Adipocyte (in vitro differentiated cells): ENCODE data around the gene NANOS3.
A peak's percentile ranks its signal among the peaks of the same experiment; 100 is the strongest.

Experiments
- DNase-seq: peaks from one replicate; pipeline ENCODE4 v3.0.0-alpha.2; 2015; ENCODE audit warnings: low read depth
- H3K27me3 ChIP-seq: replicated peaks from 2 replicates; pipeline ENCODE4 v1.7.0; 2013; ENCODE audit warnings: mild to moderate bottlenecking, low read length, moderate library complexity; ENCODE audit not compliant: control insufficient read depth, insufficient read depth
- H3K36me3 ChIP-seq: 2 replicates; pipeline ENCODE4 v1.7.0; 2013; ENCODE audit warnings: low read length, mild to moderate bottlenecking, moderate library complexity; ENCODE audit not compliant: control insufficient read depth, insufficient read depth, severe bottlenecking
- H3K4me1 ChIP-seq: 2 replicates; pipeline ENCODE4 v1.7.0; 2013; ENCODE audit warnings: mild to moderate bottlenecking, low read length, moderate library complexity; ENCODE audit not compliant: control insufficient read depth, insufficient read depth
- H3K4me3 ChIP-seq: 2 replicates; pipeline ENCODE4 v1.7.0; 2013; ENCODE audit warnings: mild to moderate bottlenecking, low read length, moderate library complexity
- H3K9ac ChIP-seq: 2 replicates; pipeline ENCODE4 v1.7.0; 2013; ENCODE audit warnings: mild to moderate bottlenecking, low read length, moderate library complexity
- H3K9me3 ChIP-seq: 2 replicates; pipeline ENCODE4 v1.7.0; 2013; ENCODE audit warnings: mild to moderate bottlenecking, low read length, moderate library complexity; ENCODE audit not compliant: control insufficient read depth

The NANOS3 gene

GRCh38 chr19:13899912-13900584, 23.1 kb downstream of the NANOS3 start:
- Histone ChIP-seq H3K4me1 (no peaks in the 10 kb centered on the region), H3K4me3 (no peak overlapping the region), H3K36me3 (no peaks in the 10 kb centered on the region), H3K9me3 (no peaks in the 10 kb centered on the region), H3K27me3 (no peaks in the 10 kb centered on the region), H3K9ac (no peak overlapping the region)
- DNase-seq, result peak; percentile 13

- DNase-seq, result peak; percentile 26
- Histone ChIP-seq H3K4me1 (peaks cover 9% of the 10 kb centered on the region), H3K9ac (no peak overlapping the region), H3K27me3 (no peaks in the 10 kb centered on the region), H3K9me3 (no peaks in the 10 kb centered on the region), H3K36me3 (no peaks in the 10 kb centered on the region), H3K4me3 (no peak overlapping the region)
Measured at GRCh38 chr19:13902993-13903555, 26.1 kb downstream of the NANOS3 start.

GRCh38 chr19:13905634-13906520, 28.9 kb downstream of the NANOS3 start, which contains the start of the genes BRME1 and CC2D1A:
BRME1 (minus strand) TSS chr19:13906117; CDS start chr19:13904892, 1,225 bp downstream.
CC2D1A (plus strand) TSS chr19:13906201; CDS start chr19:13906442, 241 bp downstream.
- peak; percentile 96 for DNase-seq
- Histone ChIP-seq H3K9me3 (no peaks in the 10 kb centered on the region), H3K27me3 (no peaks in the 10 kb centered on the region), H3K9ac (peak within 1 kb of the TSS; percentile 90), H3K4me3 (peak within 1 kb of the TSS; percentile 89), H3K4me1 (peaks cover 9% of the 10 kb centered on the region), H3K36me3 (peaks cover 2% of the 10 kb centered on the region)

GRCh38 chr19:13906521-13906904, 29.6 kb downstream of the NANOS3 start:
- H3K4me3 ChIP-seq, result peak overlapping the region; percentile 89
- peaks cover 3% of the 10 kb centered on the region for H3K36me3 ChIP-seq
- H3K4me1 ChIP-seq, result peaks cover 9% of the 10 kb centered on the region
- H3K27me3 ChIP-seq, result no peaks in the 10 kb centered on the region
- H3K9me3 ChIP-seq, result no peaks in the 10 kb centered on the region
- peak; percentile 31 for DNase-seq
- H3K9ac ChIP-seq, result peak overlapping the region; percentile 90

- Histone ChIP-seq H3K36me3 (peaks cover 3% of the 10 kb centered on the region), H3K9me3 (no peaks in the 10 kb centered on the region)
Measured at GRCh38 chr19:13906910-13907309, 30.0 kb downstream of the NANOS3 start.

GRCh38 chr19:13908674-13909073, 31.7 kb downstream of the NANOS3 start:
- no peak overlapping the region for H3K9ac ChIP-seq
- no peaks in the 10 kb centered on the region for H3K9me3 ChIP-seq
- DNase-seq, result no peak
- no peak overlapping the region for H3K4me3 ChIP-seq
- peaks cover 9% of the 10 kb centered on the region for H3K4me1 ChIP-seq
- H3K36me3 ChIP-seq, result peaks cover 16% of the 10 kb centered on the region
- H3K27me3 ChIP-seq, result no peaks in the 10 kb centered on the region

More at GRCh38 chr19:13906910-13907309, 30.0 kb downstream of the NANOS3 start:
- DNase-seq, result no peak
- peak overlapping the region; percentile 89 for H3K4me3 ChIP-seq
- H3K4me1 ChIP-seq, result peaks cover 9% of the 10 kb centered on the region
- peak overlapping the region; percentile 90 for H3K9ac ChIP-seq
- H3K27me3 ChIP-seq, result no peaks in the 10 kb centered on the region

- no peaks in the 10 kb centered on the region for H3K9me3 ChIP-seq
- H3K9ac ChIP-seq, result no peak overlapping the region
- no peak for DNase-seq
- H3K27me3 ChIP-seq, result no peaks in the 10 kb centered on the region
- H3K36me3 ChIP-seq, result peaks cover 18% of the 10 kb centered on the region
- no peak overlapping the region for H3K4me3 ChIP-seq
- peaks cover 9% of the 10 kb centered on the region for H3K4me1 ChIP-seq
Measured at GRCh38 chr19:13909430-13909829, 32.5 kb downstream of the NANOS3 start.

- H3K27me3 ChIP-seq, result no peaks in the 10 kb centered on the region
- H3K9me3 ChIP-seq, result no peaks in the 10 kb centered on the region
- no peak for DNase-seq
- no peak overlapping the region for H3K4me3 ChIP-seq
- H3K4me1 ChIP-seq, result no peaks in the 10 kb centered on the region
- H3K9ac ChIP-seq, result no peak overlapping the region
- H3K36me3 ChIP-seq, result peaks cover 33% of the 10 kb centered on the region
Measured at GRCh38 chr19:13913352-13913751, 36.4 kb downstream of the NANOS3 start.

GRCh38 chr19:13914777-13915176, 37.8 kb downstream of the NANOS3 start:
- no peak for DNase-seq
- Histone ChIP-seq H3K27me3 (no peaks in the 10 kb centered on the region), H3K4me1 (no peaks in the 10 kb centered on the region), H3K4me3 (no peak overlapping the region), H3K9me3 (no peaks in the 10 kb centered on the region), H3K9ac (no peak overlapping the region), H3K36me3 (peaks cover 33% of the 10 kb centered on the region)

GRCh38 chr19:13917888-13918406, 41.0 kb downstream of the NANOS3 start:
- Histone ChIP-seq H3K36me3 (peaks cover 47% of the 10 kb centered on the region), H3K9ac (no peak overlapping the region), H3K4me3 (no peak overlapping the region)

More at GRCh38 chr19:13917888-13918406, 41.0 kb downstream of the NANOS3 start:
- no peak for DNase-seq
- no peaks in the 10 kb centered on the region for H3K9me3 ChIP-seq
- H3K4me1 ChIP-seq, result no peaks in the 10 kb centered on the region
- no peaks in the 10 kb centered on the region for H3K27me3 ChIP-seq
